Mesothelial cell of epicardium (in vitro differentiated cells): ENCODE measurements around the gene GORASP2. TPM values are rescaled to one million over a fixed set of nuclear protein-coding genes. Genes with fewer than 3 reads are reported as not detected.

Source experiments
- DNase-seq, 2 experiments: peaks; one replicate each; pipeline ENCODE4 v3.0.0; 2021; ENCODE audit warnings: low spot score in 2 of 2; ENCODE audit not compliant: unreplicated experiment in 2 of 2
- H3K27ac Mint-ChIP-seq: 2 replicates; pipeline ENCODE4 v1.8.0; 2021; ENCODE audit warnings: mixed read lengths
- H3K27me3 Mint-ChIP-seq: 2 replicates; pipeline ENCODE4 v1.8.0; 2021; ENCODE audit warnings: low read depth, mixed read lengths
- H3K36me3 Mint-ChIP-seq: 2 replicates; pipeline ENCODE4 v1.8.0; 2021; ENCODE audit warnings: mixed read lengths
- H3K4me1 Mint-ChIP-seq: 2 replicates; pipeline ENCODE4 v1.8.0; 2021; ENCODE audit warnings: mixed read lengths
- H3K4me3 Mint-ChIP-seq: 2 replicates; pipeline ENCODE4 v1.8.0; 2021; ENCODE audit warnings: mild to moderate bottlenecking, moderate library complexity, mixed read lengths
- H3K9me3 Mint-ChIP-seq: 2 replicates; pipeline ENCODE4 v1.8.0; 2021; ENCODE audit warnings: mixed read lengths
- CTCF ChIP-seq: fragments of 200-600 bp; sonication (generic); IDR thresholded peaks from one replicate; pipeline ENCODE4 v1.5.0; 2021; ENCODE audit warnings: antibody characterized with exemption; ENCODE audit not compliant: unreplicated experiment
- total RNA-seq: library from RNA; stranded (reverse); gene quantifications from 3 replicates; pipeline ENCODE4 v1.2.1, GENCODE V29; 2021

The GORASP2 gene
- total RNA-seq, 1 donor from 2014 or later: 91.1 TPM

GRCh38 chr2:170886386-170886785, 42.7 kb upstream of the GORASP2 start:
- TF ChIP-seq CTCF: no peak
- Mint-ChIP-seq H3K4me3 (no peak overlapping the region), H3K27me3 (peaks cover 29% of the 10 kb centered on the region), H3K4me1 (no peaks in the 10 kb centered on the region), H3K27ac (no peak overlapping the region), H3K36me3 (no peaks in the 10 kb centered on the region), H3K9me3 (no peaks in the 10 kb centered on the region)
- DNase-seq: no peak

- no peaks in the 10 kb centered on the region for H3K36me3 Mint-ChIP-seq
- H3K27ac Mint-ChIP-seq: no peak overlapping the region
- no peak overlapping the region for H3K4me3 Mint-ChIP-seq
- H3K27me3 Mint-ChIP-seq: peaks cover 18% of the 10 kb centered on the region
- H3K4me1 Mint-ChIP-seq: no peaks in the 10 kb centered on the region
- DNase-seq: no peak
- TF ChIP-seq CTCF: no peak
- no peaks in the 10 kb centered on the region for H3K9me3 Mint-ChIP-seq
These were observed 41.6 kb upstream of the GORASP2 start for GRCh38 chr2:170887496-170887895.

GRCh38 chr2:170887896-170888295, 41.2 kb upstream of the GORASP2 start:
- DNase-seq: no peak
- no peak for TF ChIP-seq CTCF
- no peak overlapping the region for H3K4me3 Mint-ChIP-seq
- no peaks in the 10 kb centered on the region for H3K36me3 Mint-ChIP-seq
- no peaks in the 10 kb centered on the region for H3K9me3 Mint-ChIP-seq
- no peak overlapping the region for H3K27ac Mint-ChIP-seq
- no peaks in the 10 kb centered on the region for H3K4me1 Mint-ChIP-seq
- peaks cover 16% of the 10 kb centered on the region for H3K27me3 Mint-ChIP-seq

- Mint-ChIP-seq H3K36me3 (no peaks in the 10 kb centered on the region), H3K27ac (no peak overlapping the region), H3K4me1 (peaks cover 4% of the 10 kb centered on the region), H3K4me3 (no peak overlapping the region), H3K9me3 (no peaks in the 10 kb centered on the region), H3K27me3 (peaks cover 2% of the 10 kb centered on the region)
- no peak for TF ChIP-seq CTCF
- DNase-seq: no peak
These were observed 37.2 kb upstream of the GORASP2 start for GRCh38 chr2:170891893-170892292.

- Mint-ChIP-seq H3K36me3 (no peaks in the 10 kb centered on the region), H3K4me3 (no peak overlapping the region), H3K4me1 (peaks cover 4% of the 10 kb centered on the region), H3K27me3 (peaks cover 2% of the 10 kb centered on the region), H3K27ac (no peak overlapping the region), H3K9me3 (no peaks in the 10 kb centered on the region)
- no peak for TF ChIP-seq CTCF
- no peak for DNase-seq
These were observed 36.6 kb upstream of the GORASP2 start for GRCh38 chr2:170892391-170892951.
